Lower lobe of right lung (tissue), 2 donors: Measurements from ENCODE around the gene NUDT9. TPM values are rescaled to one million over a fixed set of nuclear protein-coding genes. Genes with fewer than 3 reads are reported as not detected.
"Not testable (repeated sequence)": the region's sequence is repeated elsewhere in the genome, so short reads cannot be mapped to it uniquely, and the experiment has no call there.

Experiments used
- ATAC-seq, 2 donors: fragments of 200-7000 bp; cut with Tn5 transposase; one replicate each; pipeline ENCODE4 v1.9.1; 2020 to 2022; ENCODE audit warnings: mild to moderate bottlenecking in 2 of 2, moderate library complexity in 2 of 2
- DNase-seq: peaks from one replicate; pipeline ENCODE4 v3.0.0-alpha.2; 2020
- H3K27ac ChIP-seq: fragments of 200-600 bp; one replicate; pipeline ENCODE4 v1.8.0; 2022
- H3K27me3 ChIP-seq: fragments of 200-600 bp; one replicate; pipeline ENCODE4 v1.8.0; 2022; ENCODE audit warnings: low read depth
- H3K36me3 ChIP-seq: fragments of 200-600 bp; one replicate; pipeline ENCODE4 v1.8.0; 2022; ENCODE audit warnings: mild to moderate bottlenecking
- H3K4me1 ChIP-seq: fragments of 200-600 bp; one replicate; pipeline ENCODE4 v1.8.0; 2022
- H3K4me3 ChIP-seq: fragments of 200-600 bp; one replicate; pipeline ENCODE4 v1.8.0; 2022; ENCODE audit warnings: mild to moderate bottlenecking
- H3K9me3 ChIP-seq: fragments of 200-600 bp; one replicate; pipeline ENCODE4 v1.8.0; 2022
- intact Hi-C: fragments of 100-400 bp; cut with DNase I; formaldehyde crosslinking; loops from one replicate; pipeline ENCODE4 v1.11.0; 2022
- total RNA-seq: library from RNA; stranded (reverse); fragmentation: NEBNext Ultra II Directional; extraction: Animal tissue kit (Norgen Biotek cat#: 25700); gene quantifications from one replicate; pipeline ENCODE4 v1.2.1, GENCODE V29; 2021
- TF ChIP-seq, protein P1 (sequence below): fragments of 200-600 bp; IDR thresholded peaks from one replicate; pipeline ENCODE4 v1.8.0; 2022; ENCODE audit warnings: antibody characterized with exemption, mild to moderate bottlenecking
- donor health status: DM: no; HTN: yes; CAD: no; lungs with severe emphysema.

Gene NUDT9
- total RNA-seq, 1 donor from 2014 or later = 45.3 TPM

DNA sequence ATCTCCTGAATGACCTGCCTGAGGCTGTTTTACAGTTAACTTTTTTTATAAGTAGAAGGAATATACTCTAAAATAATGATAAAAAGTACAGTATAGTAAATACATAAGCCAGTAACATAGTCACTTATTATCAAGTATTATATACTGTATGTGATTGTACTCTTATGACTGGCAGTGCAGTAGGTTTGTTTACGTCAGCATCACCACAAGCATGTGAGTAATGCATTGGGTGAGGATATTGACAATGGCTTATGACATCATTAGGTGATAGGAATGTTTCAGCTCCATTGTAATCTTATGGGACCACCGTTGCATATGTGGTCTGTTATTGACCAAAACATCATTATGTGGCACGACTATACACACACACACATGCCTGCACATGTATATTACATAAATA is 20.5 kb downstream of the NUDT9 start:
- no peak overlapping the region for H3K27ac ChIP-seq
- no peaks in the 10 kb centered on the region for H3K9me3 ChIP-seq
- no peak overlapping the region for H3K4me3 ChIP-seq
- ATAC-seq (no peak), DNase-seq (no peak)
- H3K4me1 ChIP-seq = no peaks in the 10 kb centered on the region
- H3K27me3 ChIP-seq = no peaks in the 10 kb centered on the region
- TF ChIP-seq, protein P1, sequence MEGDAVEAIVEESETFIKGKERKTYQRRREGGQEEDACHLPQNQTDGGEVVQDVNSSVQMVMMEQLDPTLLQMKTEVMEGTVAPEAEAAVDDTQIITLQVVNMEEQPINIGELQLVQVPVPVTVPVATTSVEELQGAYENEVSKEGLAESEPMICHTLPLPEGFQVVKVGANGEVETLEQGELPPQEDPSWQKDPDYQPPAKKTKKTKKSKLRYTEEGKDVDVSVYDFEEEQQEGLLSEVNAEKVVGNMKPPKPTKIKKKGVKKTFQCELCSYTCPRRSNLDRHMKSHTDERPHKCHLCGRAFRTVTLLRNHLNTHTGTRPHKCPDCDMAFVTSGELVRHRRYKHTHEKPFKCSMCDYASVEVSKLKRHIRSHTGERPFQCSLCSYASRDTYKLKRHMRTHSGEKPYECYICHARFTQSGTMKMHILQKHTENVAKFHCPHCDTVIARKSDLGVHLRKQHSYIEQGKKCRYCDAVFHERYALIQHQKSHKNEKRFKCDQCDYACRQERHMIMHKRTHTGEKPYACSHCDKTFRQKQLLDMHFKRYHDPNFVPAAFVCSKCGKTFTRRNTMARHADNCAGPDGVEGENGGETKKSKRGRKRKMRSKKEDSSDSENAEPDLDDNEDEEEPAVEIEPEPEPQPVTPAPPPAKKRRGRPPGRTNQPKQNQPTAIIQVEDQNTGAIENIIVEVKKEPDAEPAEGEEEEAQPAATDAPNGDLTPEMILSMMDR = no peak
- intact Hi-C loops = no loop called here
- H3K36me3 ChIP-seq = peaks cover 74% of the 10 kb centered on the region

DNA sequence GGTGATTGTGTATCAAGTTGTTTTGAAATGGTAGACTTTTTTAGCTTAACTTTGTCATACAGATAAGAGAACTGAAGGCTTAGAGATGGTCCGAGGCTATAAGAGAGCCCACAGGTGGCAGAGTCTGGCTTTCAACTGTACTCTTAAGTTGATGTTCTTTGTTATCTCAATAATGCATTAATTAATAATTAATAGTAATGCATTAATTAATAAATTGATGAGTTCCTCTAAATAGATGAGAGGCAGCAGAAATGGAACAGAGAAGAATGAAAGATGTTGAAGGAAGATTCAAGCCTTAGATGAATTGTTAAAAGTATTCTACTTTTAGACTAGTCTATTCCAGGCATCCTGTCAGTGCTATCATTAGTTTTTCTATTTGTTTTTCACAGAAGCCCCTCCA is 22.4 kb downstream of the NUDT9 start:
- Histone ChIP-seq H3K27me3 (no peaks in the 10 kb centered on the region), H3K27ac (no peak overlapping the region), H3K9me3 (no peaks in the 10 kb centered on the region), H3K4me3 (no peak overlapping the region), H3K4me1 (no peaks in the 10 kb centered on the region), H3K36me3 (peaks cover 71% of the 10 kb centered on the region)
- TF ChIP-seq, protein P1 = no peak
- ATAC-seq (no peak), DNase-seq (no peak)
- intact Hi-C loops = no loop called here

DNA sequence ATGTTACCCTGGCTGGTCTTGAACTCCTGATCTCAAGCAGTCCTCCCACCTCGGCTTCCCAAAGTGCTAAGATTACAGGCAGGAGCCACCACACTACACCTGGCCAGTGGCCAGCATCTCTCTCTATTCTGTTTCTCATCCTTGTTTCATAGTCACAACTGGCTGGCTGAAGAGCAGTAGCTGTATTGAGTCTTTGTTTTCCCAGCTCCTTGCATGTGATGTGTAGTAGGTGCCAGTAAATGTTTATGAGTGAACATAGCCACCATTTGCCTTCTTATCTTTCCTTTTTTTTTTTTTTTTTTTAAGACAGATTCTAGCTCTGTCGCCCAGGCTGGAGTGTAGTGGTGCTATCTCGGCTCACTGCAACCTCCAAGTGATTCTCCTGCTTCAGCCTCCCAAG is 23.6 kb downstream of the NUDT9 start:
- intact Hi-C loops = no loop called here
- TF ChIP-seq, protein P1 = no peak
- Histone ChIP-seq H3K36me3 (peaks cover 68% of the 10 kb centered on the region), H3K9me3 (no peaks in the 10 kb centered on the region), H3K27ac (no peak overlapping the region), H3K27me3 (no peaks in the 10 kb centered on the region), H3K4me3 (no peak overlapping the region), H3K4me1 (no peaks in the 10 kb centered on the region)
- no peak for ATAC-seq
- no peak for DNase-seq

DNA sequence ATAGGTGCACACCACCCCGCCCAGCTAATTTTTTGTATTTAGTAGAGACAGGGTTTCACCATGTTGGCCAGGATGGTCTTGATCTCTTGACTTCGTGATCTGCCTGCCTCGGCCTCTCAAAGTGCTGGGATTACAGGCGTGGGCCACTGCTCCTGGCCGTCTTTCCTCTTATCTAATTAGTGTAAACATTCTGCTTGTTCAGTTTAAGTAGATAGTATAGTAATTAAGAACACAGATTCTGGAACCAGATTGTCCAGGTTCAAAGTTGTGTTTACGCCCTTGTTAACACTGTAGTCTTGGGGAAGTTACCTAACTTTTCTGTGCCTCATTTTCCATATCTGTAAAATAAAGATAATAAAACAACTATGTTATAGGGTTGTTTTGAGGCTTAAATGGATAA is 24.0 kb downstream of the NUDT9 start:
- ATAC-seq, H3K27ac ChIP-seq, intact Hi-C loops: not testable (repeated sequence)

DNA sequence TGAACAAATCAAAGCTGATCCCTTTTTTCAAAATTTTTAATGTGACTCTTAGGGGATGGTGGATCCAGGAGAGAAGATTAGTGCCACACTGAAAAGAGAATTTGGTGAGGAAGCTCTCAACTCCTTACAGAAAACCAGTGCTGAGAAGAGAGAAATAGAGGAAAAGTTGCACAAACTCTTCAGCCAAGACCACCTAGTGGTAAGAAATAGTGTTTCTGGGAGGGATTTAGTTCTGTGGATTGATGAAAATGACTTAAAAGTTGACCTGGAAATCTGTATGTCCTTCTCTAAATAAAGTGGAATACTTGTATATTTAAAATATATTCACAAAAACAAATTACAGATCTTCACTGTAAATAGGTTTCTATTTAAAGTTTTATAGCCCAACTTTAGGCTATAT is 29.2 kb downstream of the NUDT9 start:
- Histone ChIP-seq H3K27ac (no peak overlapping the region), H3K9me3 (no peaks in the 10 kb centered on the region), H3K36me3 (peaks cover 61% of the 10 kb centered on the region), H3K27me3 (no peaks in the 10 kb centered on the region), H3K4me3 (no peak overlapping the region), H3K4me1 (no peaks in the 10 kb centered on the region)
- TF ChIP-seq, protein P1 = no peak
- intact Hi-C loops = no loop called here
- DNase-seq (no peak), ATAC-seq (no peak)

More for the DNA sequence above, 24.0 kb downstream of the NUDT9 start:
- not testable (repeated sequence) for DNase-seq, H3K4me3 ChIP-seq, H3K27me3 ChIP-seq, H3K9me3 ChIP-seq, H3K4me1 ChIP-seq
- H3K36me3 ChIP-seq = peaks cover 70% of the 10 kb centered on the region

DNA sequence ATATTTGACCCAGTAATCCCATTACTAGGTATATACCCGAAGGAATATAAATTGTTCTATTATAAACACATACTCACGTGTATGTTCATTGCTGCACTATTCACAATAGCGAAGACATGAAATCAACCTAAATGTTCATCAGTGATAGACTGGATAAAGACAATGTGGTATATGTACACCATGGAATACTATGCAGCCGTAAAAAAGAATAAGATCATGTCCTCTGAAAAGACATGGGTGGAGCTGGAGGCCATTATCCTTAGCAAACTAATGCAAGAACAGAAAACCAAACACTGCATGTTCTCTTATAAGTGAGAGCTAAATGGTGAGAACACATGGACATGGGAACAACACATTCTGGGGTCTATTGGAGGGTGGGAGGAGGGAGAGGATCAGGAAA is 36.5 kb downstream of the NUDT9 start:
- no peak overlapping the region for H3K27ac ChIP-seq
- TF ChIP-seq, protein P1 = no peak
- DNase-seq = no peak
- H3K9me3 ChIP-seq = no peaks in the 10 kb centered on the region
- no peak for ATAC-seq
- no peaks in the 10 kb centered on the region for H3K4me1 ChIP-seq
- intact Hi-C loops = no loop called here
- peaks cover 29% of the 10 kb centered on the region for H3K36me3 ChIP-seq
- H3K27me3 ChIP-seq = no peaks in the 10 kb centered on the region
- H3K4me3 ChIP-seq = no peak overlapping the region
